Upper lobe of left lung (tissue), 4 donors: ENCODE results near the gene NCBP2L.

Experiments used
- POLR2AphosphoS5 ChIP-seq, 2 donors: sonication (generic); formaldehyde crosslinking; IDR thresholded peaks; one replicate each; pipeline ENCODE4 v1.5.1; 2017; ENCODE audit warnings: antibody characterized with exemption in 2 of 2
- TF ChIP-seq, protein P1 (sequence below), 6 experiments: fragments of 450-650 bp in 4 of 6; fragments of 200-600 bp in 2 of 6; sonication (generic) in 2 of 6; IDR thresholded peaks; one replicate each; pipeline ENCODE4 v1.5.1; 2016 to 2019; ENCODE audit warnings: antibody characterized with exemption in 6 of 6

DNA sequence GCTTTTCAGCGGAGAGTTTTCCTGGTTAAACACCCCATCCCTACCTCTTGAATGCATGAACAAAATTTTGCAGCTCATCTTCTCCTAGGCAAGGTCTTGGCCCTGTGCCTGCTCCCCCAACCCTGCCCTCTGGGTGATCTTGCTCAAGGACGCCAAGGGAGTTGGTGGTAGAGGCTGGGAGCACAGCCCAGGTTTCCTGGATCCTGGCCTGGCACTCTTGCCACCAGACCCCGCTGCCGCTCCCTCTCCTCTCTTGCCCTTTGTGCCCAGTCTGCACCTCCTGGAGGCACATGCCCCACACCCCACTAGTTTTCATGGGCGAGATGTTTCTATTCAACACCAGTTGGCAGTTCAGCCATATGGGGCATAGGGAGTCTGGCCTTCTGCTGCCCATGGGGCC lies 39.3 kb upstream of the NCBP2L start:
- TF ChIP-seq, protein P1, sequence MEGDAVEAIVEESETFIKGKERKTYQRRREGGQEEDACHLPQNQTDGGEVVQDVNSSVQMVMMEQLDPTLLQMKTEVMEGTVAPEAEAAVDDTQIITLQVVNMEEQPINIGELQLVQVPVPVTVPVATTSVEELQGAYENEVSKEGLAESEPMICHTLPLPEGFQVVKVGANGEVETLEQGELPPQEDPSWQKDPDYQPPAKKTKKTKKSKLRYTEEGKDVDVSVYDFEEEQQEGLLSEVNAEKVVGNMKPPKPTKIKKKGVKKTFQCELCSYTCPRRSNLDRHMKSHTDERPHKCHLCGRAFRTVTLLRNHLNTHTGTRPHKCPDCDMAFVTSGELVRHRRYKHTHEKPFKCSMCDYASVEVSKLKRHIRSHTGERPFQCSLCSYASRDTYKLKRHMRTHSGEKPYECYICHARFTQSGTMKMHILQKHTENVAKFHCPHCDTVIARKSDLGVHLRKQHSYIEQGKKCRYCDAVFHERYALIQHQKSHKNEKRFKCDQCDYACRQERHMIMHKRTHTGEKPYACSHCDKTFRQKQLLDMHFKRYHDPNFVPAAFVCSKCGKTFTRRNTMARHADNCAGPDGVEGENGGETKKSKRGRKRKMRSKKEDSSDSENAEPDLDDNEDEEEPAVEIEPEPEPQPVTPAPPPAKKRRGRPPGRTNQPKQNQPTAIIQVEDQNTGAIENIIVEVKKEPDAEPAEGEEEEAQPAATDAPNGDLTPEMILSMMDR (IDR thresholded peaks at IDR 0.05) = no peak
- TF ChIP-seq POLR2AphosphoS5 (IDR thresholded peaks at IDR 0.05) = no peak
